Right atrium auricular region (tissue), 2 donors: ENCODE data around the gene LRRC18. TPM values are rescaled to one million over a fixed set of nuclear protein-coding genes. Genes with fewer than 3 reads are reported as not detected.
A peak's percentile ranks its signal among the peaks of the same experiment; 100 is the strongest.

ENCODE experiments used
- DNase-seq: peaks from one replicate; pipeline ENCODE4 v3.0.0-alpha.2; 2019; ENCODE audit warnings: low spot score
- H3K27ac ChIP-seq, 2 donors: fragments of 200-600 bp; sonication (generic); 1 replicate in 1 of 2; 2 replicates in 1 of 2; pipeline ENCODE4 v1.5.1; 2016 to 2019
- H3K27me3 ChIP-seq, 2 donors: fragments of 200-600 bp; sonication (generic); one replicate each; pipeline versions ENCODE4 v1.5.1 to v1.6.0; 2017 to 2019
- H3K36me3 ChIP-seq: fragments of 200-600 bp; sonication (generic); one replicate; pipeline ENCODE4 v1.5.1; 2016
- H3K4me1 ChIP-seq, 2 donors: fragments of 200-600 bp; sonication (generic); one replicate each; pipeline versions ENCODE4 v1.5.1 to v1.6.0; 2017 to 2019
- H3K4me3 ChIP-seq, 2 donors: fragments of 200-600 bp; sonication (generic); 1 replicate in 1 of 2; 2 replicates in 1 of 2; pipeline ENCODE4 v1.5.1; 2017 to 2019; ENCODE audit warnings: mild to moderate bottlenecking in 1 of 2, moderate library complexity in 1 of 2
- H3K9me3 ChIP-seq, 2 donors: fragments of 200-600 bp; sonication (generic); one replicate each; pipeline ENCODE4 v1.5.1; 2019
- total RNA-seq, 2 donors: library from RNA; depleted of rRNA; stranded (reverse); fragments of >200 nt; gene quantifications; one replicate each; pipeline ENCODE4 v1.1.0, GENCODE V29; 2016
- TF ChIP-seq, protein P1 (sequence below), 2 donors: fragments of 200-600 bp; sonication (generic); IDR thresholded peaks; one replicate each; pipeline ENCODE4 v1.5.1; 2019; ENCODE audit warnings: antibody characterized with exemption in 2 of 2

LRRC18 gene
- total RNA-seq, 2 donors from 2014 or later: not detected

DNA sequence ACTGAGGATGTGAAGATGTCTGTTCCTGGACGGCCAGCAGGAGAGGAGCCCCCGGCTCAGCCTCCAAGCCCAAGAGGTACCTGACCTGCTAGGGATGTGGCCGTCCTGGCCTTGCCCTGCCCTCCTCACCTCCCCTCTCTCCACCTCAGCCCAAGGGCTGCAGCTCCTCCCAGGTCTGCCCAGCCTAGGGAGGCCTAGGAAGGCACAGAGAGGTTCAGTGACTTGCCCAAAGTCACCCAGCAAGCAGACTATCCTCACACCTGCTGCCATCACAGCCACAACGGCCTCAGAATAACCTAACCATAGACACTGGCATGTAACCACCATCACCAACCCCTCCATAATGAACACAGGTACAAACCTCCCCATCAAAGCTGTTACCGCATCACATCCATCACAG, 38.7 kb upstream of the LRRC18 start:
- H3K4me3 ChIP-seq: no peak overlapping the region
- H3K27ac ChIP-seq: no peak overlapping the region
- TF ChIP-seq, protein P1, sequence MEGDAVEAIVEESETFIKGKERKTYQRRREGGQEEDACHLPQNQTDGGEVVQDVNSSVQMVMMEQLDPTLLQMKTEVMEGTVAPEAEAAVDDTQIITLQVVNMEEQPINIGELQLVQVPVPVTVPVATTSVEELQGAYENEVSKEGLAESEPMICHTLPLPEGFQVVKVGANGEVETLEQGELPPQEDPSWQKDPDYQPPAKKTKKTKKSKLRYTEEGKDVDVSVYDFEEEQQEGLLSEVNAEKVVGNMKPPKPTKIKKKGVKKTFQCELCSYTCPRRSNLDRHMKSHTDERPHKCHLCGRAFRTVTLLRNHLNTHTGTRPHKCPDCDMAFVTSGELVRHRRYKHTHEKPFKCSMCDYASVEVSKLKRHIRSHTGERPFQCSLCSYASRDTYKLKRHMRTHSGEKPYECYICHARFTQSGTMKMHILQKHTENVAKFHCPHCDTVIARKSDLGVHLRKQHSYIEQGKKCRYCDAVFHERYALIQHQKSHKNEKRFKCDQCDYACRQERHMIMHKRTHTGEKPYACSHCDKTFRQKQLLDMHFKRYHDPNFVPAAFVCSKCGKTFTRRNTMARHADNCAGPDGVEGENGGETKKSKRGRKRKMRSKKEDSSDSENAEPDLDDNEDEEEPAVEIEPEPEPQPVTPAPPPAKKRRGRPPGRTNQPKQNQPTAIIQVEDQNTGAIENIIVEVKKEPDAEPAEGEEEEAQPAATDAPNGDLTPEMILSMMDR (IDR thresholded peaks at IDR 0.05): no peak
- H3K9me3 ChIP-seq: no peaks in the 10 kb centered on the region
- DNase-seq: no peak
- peaks cover 0 to 3% of the 10 kb centered on the region in 2 donors for H3K4me1 ChIP-seq
- H3K27me3 ChIP-seq: no peaks in the 10 kb centered on the region
- no peaks in the 10 kb centered on the region for H3K36me3 ChIP-seq

DNA sequence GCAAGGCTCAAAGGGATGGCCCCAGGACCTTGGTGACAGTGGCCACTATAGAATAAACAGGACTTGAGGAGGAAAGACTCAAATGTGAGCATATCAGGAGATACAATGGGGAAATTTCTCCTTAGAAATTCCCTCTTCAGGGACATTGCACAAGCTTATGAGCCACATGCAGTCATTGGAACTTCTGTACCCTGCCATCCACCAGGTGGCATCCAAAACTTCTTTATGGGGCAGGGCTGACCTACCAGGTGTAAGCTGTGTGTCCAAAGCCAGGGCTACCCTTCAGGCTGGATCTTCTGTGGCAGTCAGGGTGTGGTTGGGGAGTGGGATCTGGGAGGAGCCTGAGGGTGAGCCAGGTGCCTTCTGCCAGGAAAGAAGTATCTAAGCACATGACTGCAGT, 36.6 kb upstream of the LRRC18 start:
- Histone ChIP-seq H3K9me3 (no peaks in the 10 kb centered on the region), H3K27ac (no peak overlapping the region), H3K27me3 (no peaks in the 10 kb centered on the region), H3K4me3 (no peak overlapping the region), H3K4me1 (no peaks in the 10 kb centered on the region), H3K36me3 (no peaks in the 10 kb centered on the region)
- no peak for DNase-seq
- TF ChIP-seq, protein P1 (IDR thresholded peaks at IDR 0.05): peak in 1 of 2 donors; percentile 54

DNA sequence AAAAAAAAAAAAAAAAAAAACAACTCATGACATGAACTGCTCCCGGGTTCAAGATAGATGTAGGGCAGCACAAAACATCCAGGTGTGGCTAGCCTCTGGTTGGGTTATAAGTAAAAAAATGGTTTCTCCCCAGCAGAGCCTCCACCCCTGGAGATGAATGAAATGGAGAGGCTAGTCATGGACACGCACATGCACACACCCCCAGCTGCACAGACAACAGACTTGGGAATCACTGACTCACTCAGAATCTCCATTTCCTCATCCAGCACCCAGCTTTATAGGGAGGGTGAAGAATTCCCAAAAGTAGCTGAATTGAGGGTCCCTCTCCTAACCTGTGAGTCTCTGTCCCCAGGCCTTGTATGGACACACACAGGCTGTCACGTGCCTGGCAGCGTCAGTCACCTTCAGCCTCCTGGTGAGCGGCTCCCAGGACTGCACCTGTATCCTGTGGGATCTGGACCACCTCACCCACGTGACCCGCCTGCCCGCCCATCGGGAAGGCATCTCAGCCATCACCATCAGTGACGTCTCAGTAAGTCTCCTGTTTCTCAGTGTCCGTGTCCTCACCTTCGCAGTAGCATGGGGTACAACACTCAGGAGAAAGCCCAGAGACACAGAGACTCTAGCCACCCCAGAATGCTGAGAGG, 35.0 kb upstream of the LRRC18 start:
- Histone ChIP-seq H3K4me1 (no peaks in the 10 kb centered on the region), H3K4me3 (no peak overlapping the region), H3K27me3 (no peaks in the 10 kb centered on the region), H3K36me3 (no peaks in the 10 kb centered on the region), H3K27ac (no peak overlapping the region), H3K9me3 (no peaks in the 10 kb centered on the region)
- TF ChIP-seq, protein P1 (IDR thresholded peaks at IDR 0.05): no peak
- no peak for DNase-seq

DNA sequence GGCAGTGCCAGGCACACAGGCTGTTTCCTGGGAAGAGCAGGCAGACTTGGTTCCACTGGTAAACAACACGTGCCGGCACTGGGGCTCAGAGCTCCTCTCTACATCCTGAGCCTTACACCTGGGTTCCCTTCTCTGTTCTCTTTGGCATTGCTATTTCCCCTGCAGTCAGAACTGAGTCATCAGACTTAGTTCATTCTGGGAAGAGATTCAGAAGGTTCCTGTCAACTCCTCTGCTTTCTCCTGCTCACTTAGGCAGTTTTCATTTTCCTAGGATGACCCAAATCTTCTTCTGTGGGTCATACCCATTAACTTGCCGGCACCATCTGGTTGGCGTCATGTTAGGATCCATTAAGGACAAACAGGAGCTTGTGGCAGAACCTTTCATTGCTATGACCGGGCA, 33.4 kb upstream of the LRRC18 start:
- Histone ChIP-seq H3K36me3 (no peaks in the 10 kb centered on the region), H3K9me3 (no peaks in the 10 kb centered on the region), H3K27ac (no peak overlapping the region), H3K4me3 (no peak overlapping the region), H3K4me1 (no peaks in the 10 kb centered on the region), H3K27me3 (no peaks in the 10 kb centered on the region)
- TF ChIP-seq, protein P1 (IDR thresholded peaks at IDR 0.05): no peak
- DNase-seq: no peak

DNA sequence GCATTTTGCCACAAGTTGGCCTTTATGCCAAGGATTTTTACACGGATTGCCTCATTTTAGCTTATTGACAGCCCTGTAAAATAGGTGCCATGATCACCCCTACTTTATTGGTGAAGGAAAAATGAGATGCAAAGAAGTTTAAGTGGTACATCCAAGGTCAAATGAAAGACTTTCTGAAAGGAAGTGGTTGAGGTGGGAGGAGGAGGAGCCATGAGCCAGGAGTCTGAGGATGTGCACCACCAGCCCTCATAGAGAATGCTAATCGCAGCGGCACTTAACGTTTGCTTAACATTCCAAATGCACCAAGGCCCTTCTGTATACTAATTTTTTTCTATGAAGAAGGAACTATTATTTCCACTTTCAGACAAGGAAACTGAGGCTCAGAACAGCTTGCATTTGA, 31.0 kb upstream of the LRRC18 start:
- Histone ChIP-seq H3K27me3 (no peaks in the 10 kb centered on the region), H3K9me3 (no peaks in the 10 kb centered on the region), H3K27ac (no peak overlapping the region), H3K36me3 (no peaks in the 10 kb centered on the region), H3K4me3 (no peak overlapping the region), H3K4me1 (no peaks in the 10 kb centered on the region)
- TF ChIP-seq, protein P1 (IDR thresholded peaks at IDR 0.05): no peak
- DNase-seq: no peak

DNA sequence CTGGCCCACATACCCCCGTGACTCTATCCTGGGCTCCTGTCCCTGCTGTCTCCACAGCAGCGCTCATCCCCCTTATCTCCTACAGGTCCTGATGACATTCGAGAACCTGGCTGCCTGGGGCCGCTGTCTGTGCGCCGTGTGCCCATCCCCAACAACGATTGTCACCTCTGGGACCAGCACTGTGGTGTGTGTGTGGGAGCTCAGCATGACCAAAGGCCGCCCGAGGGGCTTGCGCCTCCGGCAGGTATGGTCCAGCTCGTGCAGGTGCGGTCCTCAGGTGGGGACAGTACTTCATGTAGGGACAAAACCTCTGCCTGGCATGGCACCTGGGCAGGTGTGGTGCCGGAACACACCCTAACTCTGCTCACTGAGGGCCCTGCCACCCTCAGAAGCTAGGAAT, 30.4 kb upstream of the LRRC18 start:
- DNase-seq: no peak
- Histone ChIP-seq H3K27ac (no peak overlapping the region), H3K36me3 (no peaks in the 10 kb centered on the region), H3K9me3 (no peaks in the 10 kb centered on the region), H3K4me3 (no peak overlapping the region), H3K4me1 (no peaks in the 10 kb centered on the region), H3K27me3 (no peaks in the 10 kb centered on the region)
- TF ChIP-seq, protein P1 (IDR thresholded peaks at IDR 0.05): no peak
